ENCODE results near the gene SECTM1.
"Not testable (repeated sequence)": the region's sequence is repeated elsewhere in the genome, so short reads cannot be mapped to it uniquely, and the experiment has no call there.

Gene SECTM1

GRCh38 chr17:82333279-82334171 lies at the start of gene SECTM1:
Gene SECTM1 (minus strand): TSS chr17:82333766. CDS start chr17:82327240, 6,526 bp downstream.
- DNase-seq = peak; percentile 32

- no peak for DNase-seq
Observed at GRCh38 chr17:82382933-82383255, 49.3 kb upstream of the SECTM1 start.

- not testable (repeated sequence) for DNase-seq
Observed at GRCh38 chr17:82382220-82382932, 48.8 kb upstream of the SECTM1 start.

GRCh38 chr17:82381703-82382009 lies 48.1 kb upstream of the SECTM1 start:
- DNase-seq = not testable (repeated sequence)

GRCh38 chr17:82380860-82381702 lies 47.5 kb upstream of the SECTM1 start:
- DNase-seq = no peak

- DNase-seq = no peak
Observed at GRCh38 chr17:82378741-82379021, 45.1 kb upstream of the SECTM1 start.

GRCh38 chr17:82377924-82378740 lies 44.6 kb upstream of the SECTM1 start:
- DNase-seq = no peak

GRCh38 chr17:82377294-82377693 lies 43.7 kb upstream of the SECTM1 start:
- DNase-seq = not testable (repeated sequence)

GRCh38 chr17:82376042-82376730 lies 42.6 kb upstream of the SECTM1 start:
- DNase-seq = no peak

GRCh38 chr17:82375359-82376041 lies 41.9 kb upstream of the SECTM1 start:
- no peak for DNase-seq

GRCh38 chr17:82374626-82375331 lies 41.2 kb upstream of the SECTM1 start:
- no peak for DNase-seq

GRCh38 chr17:82373731-82374625 lies 40.4 kb upstream of the SECTM1 start:
- no peak for DNase-seq

GRCh38 chr17:82373072-82373452 lies 39.5 kb upstream of the SECTM1 start:
- not testable (repeated sequence) for DNase-seq

- no peak for DNase-seq
Observed at GRCh38 chr17:82372249-82373071, 38.9 kb upstream of the SECTM1 start.

- DNase-seq = no peak
Observed at GRCh38 chr17:82371333-82372248, 38.0 kb upstream of the SECTM1 start, which contains the start of gene UTS2R. Gene UTS2R (plus strand): TSS chr17:82371765. CDS start chr17:82374325, 2,560 bp downstream.

- DNase-seq = no peak
Observed at GRCh38 chr17:82370471-82371332, 37.1 kb upstream of the SECTM1 start.

- DNase-seq = no peak
Observed at GRCh38 chr17:82369211-82369610, 35.6 kb upstream of the SECTM1 start.
